Stimulated activated CD8-positive, alpha-beta memory T cell treated with anti-CD3 and anti-CD28 coated beads, Interleukin-4, amount 100 ng/mL, for 24 hours (primary cell): ENCODE results near the gene COG7.
"Not testable (repeated sequence)": the region's sequence is repeated elsewhere in the genome, so short reads cannot be mapped to it uniquely, and the experiment has no call there.

Source experiments
- DNase-seq: peaks from one replicate; pipeline ENCODE4 v3.0.0-alpha.2; 2020; ENCODE audit warnings: low read depth

Gene COG7

GRCh38 chr16:23452572-23453337 is at the start of gene COG7:
COG7 (minus strand) TSS chr16:23453189; CDS start chr16:23452994, 195 bp downstream.
- peak; percentile 80 for DNase-seq

- no peak for DNase-seq
Observed at GRCh38 chr16:23502466-23502865, 49.5 kb upstream of the COG7 start.

GRCh38 chr16:23501291-23501690 is 48.3 kb upstream of the COG7 start:
- no peak for DNase-seq

- DNase-seq = no peak
Observed at GRCh38 chr16:23500862-23501225, 47.9 kb upstream of the COG7 start.

GRCh38 chr16:23500212-23500861 is 47.3 kb upstream of the COG7 start:
- DNase-seq = no peak

- no peak for DNase-seq
Observed at GRCh38 chr16:23499801-23500200, 46.8 kb upstream of the COG7 start.

- no peak for DNase-seq
Observed at GRCh38 chr16:23498863-23499262, 45.9 kb upstream of the COG7 start.

- DNase-seq = no peak
Observed at GRCh38 chr16:23497543-23497868, 44.5 kb upstream of the COG7 start.

- DNase-seq = no peak
Observed at GRCh38 chr16:23496821-23497542, 44.0 kb upstream of the COG7 start.

GRCh38 chr16:23495671-23496070 is 42.7 kb upstream of the COG7 start:
- DNase-seq = no peak

GRCh38 chr16:23494188-23494587 is 41.2 kb upstream of the COG7 start:
- no peak for DNase-seq

- DNase-seq = no peak
Observed at GRCh38 chr16:23491490-23492391, 38.8 kb upstream of the COG7 start.

- no peak for DNase-seq
Observed at GRCh38 chr16:23486480-23486879, 33.5 kb upstream of the COG7 start.

- no peak for DNase-seq
Observed at GRCh38 chr16:23485841-23486240, 32.9 kb upstream of the COG7 start.

- no peak for DNase-seq
Observed at GRCh38 chr16:23485257-23485614, 32.2 kb upstream of the COG7 start.

- DNase-seq = no peak
Observed at GRCh38 chr16:23484510-23485256, 31.7 kb upstream of the COG7 start.

- DNase-seq = not testable (repeated sequence)
Observed at GRCh38 chr16:23483492-23483891, 30.5 kb upstream of the COG7 start.

- peak; percentile 40 for DNase-seq
Observed at GRCh38 chr16:23482778-23483177, 29.8 kb upstream of the COG7 start.

GRCh38 chr16:23480257-23480656 is 27.3 kb upstream of the COG7 start:
- DNase-seq = no peak

- DNase-seq = no peak
Observed at GRCh38 chr16:23479138-23479537, 26.1 kb upstream of the COG7 start.

- no peak for DNase-seq
Observed at GRCh38 chr16:23478566-23478965, 25.6 kb upstream of the COG7 start.

GRCh38 chr16:23476289-23476688 is 23.3 kb upstream of the COG7 start:
- no peak for DNase-seq
